ENCODE measurements around the gene CRYAA. TPM values are rescaled to one million over a fixed set of nuclear protein-coding genes. Genes with fewer than 3 reads are reported as not detected.

CRYAA gene
- total RNA-seq, 4 donors from 2014 or later = not detected

DNA sequence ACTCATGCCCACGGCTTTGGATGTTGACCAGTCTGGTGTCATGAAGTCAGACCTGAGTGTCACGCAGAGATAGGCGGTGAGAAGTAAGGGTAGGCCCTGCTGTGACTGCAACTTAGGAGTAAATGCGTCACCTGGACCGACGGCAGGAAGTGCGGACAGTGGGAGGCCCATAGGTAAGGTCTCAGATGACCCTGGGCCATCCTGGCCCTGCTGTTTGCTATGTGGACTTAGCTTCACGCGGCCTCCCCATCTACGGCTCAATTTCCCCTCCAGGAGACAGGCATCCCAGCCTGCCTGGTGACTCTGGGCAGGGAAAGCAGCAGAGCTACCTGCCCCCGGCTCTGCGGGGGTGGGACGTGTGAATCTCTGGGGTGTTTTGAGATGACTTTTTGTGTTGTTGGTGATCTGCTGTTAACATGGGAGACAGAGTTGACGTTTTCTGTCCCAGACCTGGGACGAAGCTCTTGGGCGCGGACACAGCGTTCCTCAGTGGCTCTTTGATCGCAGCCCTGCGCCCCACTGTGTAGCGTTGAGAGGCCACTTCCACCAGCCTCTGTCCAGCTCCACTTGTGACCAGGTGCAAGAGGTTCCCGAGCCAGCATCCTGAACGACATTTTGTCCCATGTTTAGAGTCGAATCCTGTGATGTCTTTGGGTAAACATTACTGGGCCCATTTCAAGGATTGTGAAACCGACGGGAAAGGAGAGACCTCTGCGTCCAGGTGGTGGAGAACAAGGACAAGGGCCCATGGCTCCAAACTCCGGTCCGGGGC lies 39.9 kb downstream of the CRYAA start:
- H3K4me3 ChIP-seq (ENCODE audit: low read depth, poor library complexity, severe bottlenecking) = no peak overlapping the region
- intact Hi-C loops (cut with DNase I; ENCODE audit: low total_unique reads) = no loop called here
- WGBS, 2 donors = 88 to 91% methylated on average over 29 of the region's 29 CpGs
- TF ChIP-seq POLR2A (IDR thresholded peaks at IDR 0.05) (no peak), CTCF (IDR thresholded peaks at IDR 0.05) (no peak)
- DNase-seq (ENCODE audit: low spot score in 2 of 2) = peak; percentile 12 to 78

DNA sequence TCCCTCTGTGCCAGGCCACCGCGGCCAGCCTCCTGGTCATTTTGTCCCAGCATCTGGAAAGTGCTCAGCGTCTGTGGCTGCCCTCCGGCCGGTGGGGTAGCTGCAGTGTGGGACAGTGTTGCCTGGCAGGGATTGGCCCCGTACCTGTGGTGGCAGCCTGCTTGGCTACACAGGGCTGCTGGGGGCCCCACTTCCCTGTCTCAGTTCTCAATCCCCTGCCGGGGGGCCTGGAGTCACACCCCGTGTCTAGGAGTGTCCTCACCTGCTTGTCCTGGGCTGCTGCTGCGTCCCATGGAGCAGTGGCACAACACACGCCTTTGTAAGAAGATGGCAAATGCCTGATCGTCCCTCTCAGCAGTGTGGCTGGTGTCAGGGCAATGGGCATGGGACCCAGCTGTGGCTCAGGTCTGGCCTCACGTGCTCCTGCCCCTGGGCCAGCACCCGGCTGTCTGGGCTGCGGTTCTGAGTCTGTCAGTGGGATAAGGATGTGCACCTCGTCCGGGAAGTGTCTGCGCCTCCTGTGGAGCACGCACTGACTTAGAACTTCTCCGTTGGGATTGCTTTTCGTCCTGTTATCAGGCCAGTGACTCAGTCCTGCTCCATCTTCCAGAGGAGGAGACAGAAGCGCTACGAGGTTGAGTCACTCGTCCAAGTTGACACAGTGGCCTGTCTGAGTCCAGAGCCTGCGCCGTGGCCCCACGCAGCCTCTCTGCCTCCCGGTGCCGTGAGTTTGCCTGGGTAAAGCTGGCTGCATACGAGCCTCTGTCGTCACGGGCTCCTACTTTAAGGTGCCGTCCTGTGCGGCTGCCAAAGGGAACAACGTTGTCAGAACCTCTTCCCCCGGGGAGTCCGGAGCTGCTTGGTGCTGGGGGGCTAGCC lies 41.0 kb downstream of the CRYAA start:
- 86 to 88% methylated on average over 26 to 29 of the region's 36 CpGs for WGBS, 2 donors
- DNase-seq (ENCODE audit: low spot score in 2 of 2) = peak; percentile 12 to 83
- no peak overlapping the region for H3K4me3 ChIP-seq (ENCODE audit: low read depth, poor library complexity, severe bottlenecking)
- no peak for TF ChIP-seq POLR2A (IDR thresholded peaks at IDR 0.05)
- TF ChIP-seq CTCF (IDR thresholded peaks at IDR 0.05) = no peak
- intact Hi-C loops (cut with DNase I; ENCODE audit: low total_unique reads) = no loop called here

GRCh38 chr21:43210454-43211071 lies 41.8 kb downstream of the CRYAA start:
- intact Hi-C loops (cut with DNase I; ENCODE audit: low total_unique reads) = no loop called here
- DNase-seq (ENCODE audit: low spot score in 2 of 2) = peak in 1 of 2 donors; percentile 8
- no peak overlapping the region for H3K4me3 ChIP-seq (ENCODE audit: low read depth, poor library complexity, severe bottlenecking)
- 67 to 72% methylated on average over 7 of the region's 7 CpGs for WGBS, 2 donors
- TF ChIP-seq CTCF (IDR thresholded peaks at IDR 0.05) (no peak), POLR2A (IDR thresholded peaks at IDR 0.05) (no peak)

GRCh38 chr21:43211072-43211759 lies 42.4 kb downstream of the CRYAA start:
- TF ChIP-seq CTCF (IDR thresholded peaks at IDR 0.05) = no peak
- TF ChIP-seq POLR2A (IDR thresholded peaks at IDR 0.05) = no peak

GRCh38 chr21:43211760-43212115 lies 42.9 kb downstream of the CRYAA start:
- 41 to 62% methylated on average over 5 to 7 of the region's 7 CpGs for WGBS, 2 donors
- intact Hi-C loops (cut with DNase I; ENCODE audit: low total_unique reads) = no loop called here
- H3K4me3 ChIP-seq (ENCODE audit: low read depth, poor library complexity, severe bottlenecking) = no peak overlapping the region
- TF ChIP-seq POLR2A (IDR thresholded peaks at IDR 0.05) (no peak), CTCF (IDR thresholded peaks at IDR 0.05) (no peak)
- DNase-seq (ENCODE audit: low spot score in 2 of 2) = peak in 1 of 2 donors; percentile 78

More at GRCh38 chr21:43211072-43211759, 42.4 kb downstream of the CRYAA start:
- intact Hi-C loops (cut with DNase I; ENCODE audit: low total_unique reads) = no loop called here
- peak; percentile 14 to 86 for DNase-seq (ENCODE audit: low spot score in 2 of 2)
- no peak overlapping the region for H3K4me3 ChIP-seq (ENCODE audit: low read depth, poor library complexity, severe bottlenecking)
- WGBS, 2 donors = 55 to 57% methylated on average over 19 to 21 of the region's 21 CpGs

Measured in lower leg skin (tissue), 4 donors.